Nasal cavity respiratory epithelium epithelial cell of viscerocranial mucosa (primary cell): ENCODE results near the gene DDA1. TPM values are rescaled to one million over a fixed set of nuclear protein-coding genes. Genes with fewer than 3 reads are reported as not detected.

Experiments used
- total RNA-seq: library from RNA; depleted of rRNA; stranded (reverse); fragments of >200 nt; gene quantifications from 2 replicates; pipeline ENCODE4 v1.2.3, GENCODE V29; 2014

Gene DDA1
- 15.0 and 38.4 TPM in 2 replicates for total RNA-seq

GRCh38 chr19:17309198-17309964 lies at the start of gene DDA1:
Gene DDA1, plus strand, starts transcription at chr19:17309563. Its CDS starts 92 bp downstream, at chr19:17309655.

GRCh38 chr19:17264641-17264979 lies 44.8 kb upstream of the DDA1 start, which contains the start of gene USHBP1:
Gene USHBP1, minus strand, starts transcription at chr19:17264745. Its CDS starts 446 bp downstream, at chr19:17264299.

GRCh38 chr19:17266975-17267788 lies 42.2 kb upstream of the DDA1 start, which contains the start of gene BABAM1:
Gene BABAM1, plus strand, starts transcription at chr19:17267443. Its CDS starts 1,364 bp downstream, at chr19:17268807.

GRCh38 chr19:17281391-17282304 lies 27.7 kb upstream of the DDA1 start, which contains the start of gene ANKLE1:
Gene ANKLE1, plus strand, starts transcription at chr19:17281901. Its CDS starts 20 bp downstream, at chr19:17281921.

GRCh38 chr19:17303167-17303939 lies 6.0 kb upstream of the DDA1 start, which contains the start of gene ABHD8:
Gene ABHD8, minus strand, starts transcription at chr19:17303425. Its CDS starts 1,809 bp downstream, at chr19:17301616.

GRCh38 chr19:17305517-17306284 lies 3.7 kb upstream of the DDA1 start, which contains the start of gene MRPL34:
Gene MRPL34, plus strand, starts transcription at chr19:17305872. Its CDS starts 21 bp downstream, at chr19:17305893.

GRCh38 chr19:17334414-17335409 lies 25.3 kb downstream of the DDA1 start, which contains the start of gene ANO8:
Gene ANO8, minus strand, starts transcription at chr19:17334855. Its CDS starts 185 bp downstream, at chr19:17334670.

GRCh38 chr19:17336872-17337674 lies 27.7 kb downstream of the DDA1 start, which contains the start of gene GTPBP3:
Gene GTPBP3, plus strand, starts transcription at chr19:17337553. Its CDS starts 59 bp downstream, at chr19:17337612.

Other genes with a start within 250 kb of the DDA1 start
- 1.7 and 2.0 TPM in 2 replicates for gene HAUS8, start 234.1 kb upstream of the DDA1 start, total RNA-seq
- gene MYO9B, start 233.8 kb upstream of the DDA1 start, total RNA-seq, result 20.2 and 38.2 TPM in 2 replicates
- gene USE1, start 94.2 kb upstream of the DDA1 start, total RNA-seq, result 9.6 and 12.5 TPM in 2 replicates
- 1.4 and 2.1 TPM in 2 replicates for gene OCEL1, start 83.3 kb upstream of the DDA1 start, total RNA-seq
- gene NR2F6, start 63.6 kb upstream of the DDA1 start, total RNA-seq, result 68.0 and 99.5 TPM in 2 replicates
- not detected in 2 replicates for gene USHBP1, start 44.8 kb upstream of the DDA1 start, total RNA-seq
- gene BABAM1, start 42.1 kb upstream of the DDA1 start, total RNA-seq, result 48.9 and 67.7 TPM in 2 replicates
- 0.64 and 0.68 TPM in 2 replicates for gene ANKLE1, start 27.7 kb upstream of the DDA1 start, total RNA-seq
- 7.5 and 13.8 TPM in 2 replicates for gene ABHD8, start 6.1 kb upstream of the DDA1 start, total RNA-seq
- gene MRPL34, start 3.7 kb upstream of the DDA1 start, total RNA-seq, result 42.2 and 55.4 TPM in 2 replicates
- 3.4 and 7.6 TPM in 2 replicates for gene ANO8, start 25.3 kb downstream of the DDA1 start, total RNA-seq
- gene GTPBP3, start 28.0 kb downstream of the DDA1 start, total RNA-seq, result 20.8 and 25.2 TPM in 2 replicates
- gene PLVAP, start 67.8 kb downstream of the DDA1 start, total RNA-seq, result not detected in 2 replicates
- gene CCDC194, start 84.6 kb downstream of the DDA1 start, total RNA-seq, result 0.07 TPM in 1 of 2 replicates, not detected in the other
- 1.7 and 34.3 TPM in 2 replicates for gene BST2, start 96.1 kb downstream of the DDA1 start, total RNA-seq
- gene MVB12A, start 110.5 kb downstream of the DDA1 start, total RNA-seq, result 21.4 and 21.9 TPM in 2 replicates
- 0.21 TPM in 1 of 2 replicates, not detected in the other for gene TMEM221, start 139.1 kb downstream of the DDA1 start, total RNA-seq
- gene NXNL1, start 151.4 kb downstream of the DDA1 start, total RNA-seq, result not detected in 2 replicates
- gene SLC27A1, start 161.0 kb downstream of the DDA1 start, total RNA-seq, result 6.5 and 19.6 TPM in 2 replicates
- 42.0 and 66.7 TPM in 2 replicates for gene PGLS, start 202.1 kb downstream of the DDA1 start, total RNA-seq
- 68.4 and 102 TPM in 2 replicates for gene COLGALT1, start 246.1 kb downstream of the DDA1 start, total RNA-seq